H1 (cell line): ENCODE results near the gene CFAP91.

Experiments used
- PHF8 ChIP-seq: fragments of 200-600 bp; sonication (generic); conservative IDR thresholded peaks from 2 replicates; pipeline ENCODE4 v1.7.1; 2012; ENCODE audit warnings: low read depth, mild to moderate bottlenecking, inconsistent platforms, low read length, moderate library complexity
- POLR2A ChIP-seq, 2 experiments: IDR thresholded peaks; 1 replicate in 1 of 2; 2 replicates in 1 of 2; pipeline ENCODE4 v1.6.1; 2011; ENCODE audit warnings: low read depth in 2 of 2, low read length in 2 of 2, mild to moderate bottlenecking in 2 of 2; ENCODE audit errors: control extremely low read depth in 1 of 2
- POLR2AphosphoS5 ChIP-seq: IDR thresholded peaks from 2 replicates; pipeline ENCODE4 v1.6.1; 2011; ENCODE audit warnings: low read depth, low read length
- SAP30 ChIP-seq: fragments of 300-600 bp; sonication (generic); IDR thresholded peaks from 2 replicates; pipeline ENCODE4 v1.7.1; 2012; ENCODE audit warnings: low read length, moderate library complexity, mild to moderate bottlenecking, inconsistent platforms; ENCODE audit not compliant: insufficient read depth, insufficient replicate concordance

DNA sequence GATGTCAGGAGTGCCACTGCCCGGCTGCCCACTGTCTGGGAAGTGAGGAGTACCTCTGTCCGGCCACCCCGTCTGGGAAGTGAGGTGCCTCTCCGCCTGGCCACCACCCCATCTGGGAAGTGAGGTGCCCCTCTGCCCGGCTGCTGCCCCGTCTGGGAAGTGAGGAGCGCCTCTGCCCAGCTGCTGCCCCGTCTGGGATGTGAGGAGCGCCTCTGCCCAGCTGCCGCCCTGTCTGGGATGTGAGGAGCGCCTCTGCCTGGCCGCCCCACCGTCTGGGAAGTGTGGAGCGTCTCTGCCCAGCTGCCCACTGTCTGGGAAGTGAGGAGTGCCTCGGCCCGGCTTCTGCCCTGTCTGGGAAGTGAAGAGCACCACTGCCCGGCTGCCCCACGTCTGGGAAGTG is 28.9 kb upstream of the CFAP91 start:
- TF ChIP-seq POLR2A (IDR thresholded peaks at IDR 0.05; ENCODE audit: control extremely low read depth in 1 of 2, low read depth in 2 of 2, low read length in 2 of 2) (no peak), SAP30 (no peak), PHF8 (no peak), POLR2AphosphoS5 (no peak)
